ENCODE measurements around the gene GDAP1L1.
"Not testable (repeated sequence)": the region's sequence is repeated elsewhere in the genome, so short reads cannot be mapped to it uniquely, and the experiment has no call there.

Gene GDAP1L1

GRCh38 chr20:44327748-44328147 lies 80.6 kb downstream of the GDAP1L1 start:
- not testable (repeated sequence) for H3K27ac ChIP-seq (ENCODE audit: low read depth, low read length); H3K27me3 ChIP-seq (ENCODE audit: control insufficient read depth, insufficient read depth, low read length); H3K36me3 ChIP-seq (ENCODE audit: control insufficient read depth, insufficient read depth, low read length); H3K4me3 ChIP-seq (ENCODE audit: low read length); H3K4me1 ChIP-seq (ENCODE audit: control insufficient read depth, insufficient read depth, low read length); H3K9ac ChIP-seq (ENCODE audit: low read length)

- Histone ChIP-seq H3K27ac (ENCODE audit: low read depth, low read length) (no peak overlapping the region), H3K36me3 (ENCODE audit: control insufficient read depth, insufficient read depth, low read length) (no peaks in the 10 kb centered on the region), H3K4me3 (ENCODE audit: low read length) (no peak overlapping the region), H3K27me3 (ENCODE audit: control insufficient read depth, insufficient read depth, low read length) (no peaks in the 10 kb centered on the region), H3K4me1 (ENCODE audit: control insufficient read depth, insufficient read depth, low read length) (no peaks in the 10 kb centered on the region), H3K9ac (ENCODE audit: low read length) (no peak overlapping the region)
These were observed 81.3 kb downstream of the GDAP1L1 start for GRCh38 chr20:44328428-44328827.
